Fibroblast of the conjunctiva (primary cell): ENCODE measurements around the gene ACP5.

Experiments used
- DNase-seq: peaks from one replicate; pipeline ENCODE4 v3.0.0-alpha.2; 2010; ENCODE audit warnings: low read depth

The ACP5 gene

DNA sequence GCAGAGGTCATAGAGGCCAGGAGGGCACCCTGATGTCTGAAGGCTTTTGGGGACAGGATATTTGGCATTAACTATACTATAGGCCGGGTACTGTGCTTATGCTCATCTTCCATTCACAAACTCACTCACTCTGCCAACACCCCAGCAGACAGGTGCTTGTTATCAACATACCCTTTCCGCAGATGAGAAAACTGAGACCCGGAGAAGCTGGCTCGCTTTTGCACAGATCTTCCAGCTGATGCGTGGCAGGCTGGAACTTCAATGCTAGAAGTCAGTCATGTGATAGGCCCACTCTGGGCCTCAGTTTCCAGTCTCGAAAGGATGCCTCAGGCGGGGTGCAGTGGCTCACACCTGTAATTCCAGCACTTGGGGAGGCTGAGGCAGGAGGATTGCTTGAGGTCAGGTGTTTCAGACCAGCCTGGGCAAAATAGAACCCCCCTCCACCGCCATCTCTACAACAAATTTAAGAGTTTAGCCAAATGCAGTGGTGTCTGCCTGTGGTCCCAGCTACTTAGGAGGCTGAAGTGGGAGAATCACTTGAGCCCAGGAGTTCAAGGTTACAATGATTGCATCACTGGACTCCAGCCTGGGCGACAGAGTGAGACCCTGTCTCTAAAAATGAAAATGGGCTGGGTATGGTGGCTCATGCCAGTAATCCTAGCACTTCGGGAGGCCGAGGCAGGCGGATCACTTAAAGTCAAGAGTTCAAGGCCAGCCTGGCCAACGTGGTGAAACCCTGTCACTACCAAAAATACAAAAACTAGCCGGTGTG is 29.3 kb downstream of the ACP5 start:
- no peak for DNase-seq

DNA sequence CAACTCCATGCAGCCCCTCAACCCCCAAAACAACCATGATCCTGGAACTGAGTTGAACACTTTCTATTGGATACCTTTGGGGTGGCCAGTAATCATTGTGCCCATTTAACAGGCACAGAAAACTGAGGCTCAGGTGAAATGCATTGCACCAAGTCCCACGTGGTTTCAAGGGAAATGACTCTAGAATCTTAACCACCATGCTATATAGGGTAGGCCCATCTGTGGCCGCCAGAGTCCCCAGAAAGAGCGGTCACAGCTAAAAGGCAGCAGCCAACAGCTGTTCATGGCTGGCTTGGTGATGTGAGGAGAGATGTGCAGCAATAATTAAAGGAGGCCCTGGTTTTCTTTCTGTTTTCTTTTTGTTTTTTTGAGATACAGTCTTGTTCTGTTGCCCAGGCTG is 36.2 kb downstream of the ACP5 start:
- no peak for DNase-seq

- DNase-seq: no peak
Measured at GRCh38 chr19:11540645-11541044, 36.8 kb downstream of the ACP5 start.

- DNase-seq: no peak
Measured at GRCh38 chr19:11539495-11540365, 37.7 kb downstream of the ACP5 start.

DNA sequence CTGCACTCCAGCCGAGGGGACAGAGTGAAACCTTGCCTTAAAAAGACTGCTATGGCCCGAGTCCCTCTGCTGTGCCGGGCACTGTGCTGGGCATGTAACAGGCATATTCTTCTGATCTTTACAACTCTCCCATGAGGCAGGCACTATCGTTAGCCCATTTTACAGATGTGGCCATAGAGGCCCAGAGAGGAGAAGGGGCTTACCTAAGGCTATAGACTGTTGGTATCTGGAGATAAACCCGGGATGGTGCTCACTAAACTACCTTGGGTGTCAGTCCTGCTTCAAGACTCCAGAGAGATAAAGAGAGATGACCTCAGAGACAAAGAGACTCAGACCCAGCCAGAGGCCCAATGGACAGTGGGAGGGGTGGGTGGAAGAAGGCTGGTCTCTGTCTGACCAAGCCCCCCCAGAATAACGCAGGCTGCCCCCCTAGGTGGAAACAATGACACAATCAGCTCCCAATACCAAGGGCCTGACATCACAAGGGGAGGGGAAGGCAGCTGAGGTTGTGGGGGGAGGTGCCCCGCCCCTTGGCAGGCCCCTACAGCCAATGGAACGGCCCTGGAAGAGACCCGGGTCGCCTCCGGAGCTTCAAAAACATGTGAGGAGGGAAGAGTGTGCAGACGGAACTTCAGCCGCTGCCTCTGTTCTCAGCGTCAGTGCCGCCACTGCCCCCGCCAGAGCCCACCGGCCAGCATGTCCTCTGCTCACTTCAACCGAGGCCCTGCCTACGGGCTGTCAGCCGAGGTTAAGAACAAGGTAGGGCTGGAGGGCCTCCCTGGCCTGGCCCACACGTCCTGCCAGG is 39.0 kb downstream of the ACP5 start, which contains the start of gene CNN1:
TSS of gene CNN1 (plus strand) at position 620 of the 805 bp plus-strand sequence. CDS start at position 697, 77 bp downstream.
- DNase-seq: peak; percentile 37

GRCh38 chr19:11535792-11536595 is 41.5 kb downstream of the ACP5 start:
- DNase-seq: peak; percentile 79

DNA sequence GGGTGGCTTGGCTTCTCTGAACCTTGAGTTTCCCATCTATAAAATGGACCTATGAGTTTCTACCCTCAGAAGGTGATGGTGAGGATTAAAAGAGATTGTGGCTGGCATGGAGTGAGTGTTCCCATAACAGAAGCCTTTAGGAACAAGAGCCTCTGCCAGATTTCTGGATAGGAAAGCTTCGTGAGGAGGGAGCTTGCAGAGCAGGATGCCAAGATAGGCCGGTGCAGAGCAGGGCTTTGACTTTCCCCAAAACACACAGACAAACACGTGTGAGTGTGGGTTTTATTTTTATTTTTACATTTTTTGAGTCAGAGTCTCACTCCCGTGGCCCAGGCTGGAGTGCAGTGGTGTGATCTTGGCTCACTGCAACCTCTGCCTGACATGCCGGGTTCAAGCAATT is 42.5 kb downstream of the ACP5 start:
- no peak for DNase-seq

- no peak for DNase-seq
Measured at GRCh38 chr19:11534538-11534937, 42.9 kb downstream of the ACP5 start.

DNA sequence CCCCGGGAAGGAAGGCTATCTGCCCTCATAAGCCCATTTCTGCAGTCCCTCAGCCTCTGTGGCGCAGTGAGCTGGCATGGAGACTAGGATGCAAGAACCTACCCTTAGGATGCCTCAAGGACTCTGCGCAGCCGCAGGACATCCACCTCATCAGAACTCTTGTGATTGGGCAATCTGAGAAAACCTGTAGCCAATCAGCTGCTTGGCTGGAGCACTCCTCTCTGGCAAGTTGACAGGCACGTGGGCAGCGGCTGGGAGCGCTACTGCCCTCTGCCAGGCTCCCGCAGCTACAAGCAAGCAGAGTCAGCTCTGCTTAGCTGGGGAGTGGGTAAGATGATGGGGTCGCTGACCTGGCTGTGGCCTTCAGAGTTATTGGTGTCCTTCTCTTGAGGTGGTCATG is 47.0 kb downstream of the ACP5 start:
- peak; percentile 77 for DNase-seq

DNA sequence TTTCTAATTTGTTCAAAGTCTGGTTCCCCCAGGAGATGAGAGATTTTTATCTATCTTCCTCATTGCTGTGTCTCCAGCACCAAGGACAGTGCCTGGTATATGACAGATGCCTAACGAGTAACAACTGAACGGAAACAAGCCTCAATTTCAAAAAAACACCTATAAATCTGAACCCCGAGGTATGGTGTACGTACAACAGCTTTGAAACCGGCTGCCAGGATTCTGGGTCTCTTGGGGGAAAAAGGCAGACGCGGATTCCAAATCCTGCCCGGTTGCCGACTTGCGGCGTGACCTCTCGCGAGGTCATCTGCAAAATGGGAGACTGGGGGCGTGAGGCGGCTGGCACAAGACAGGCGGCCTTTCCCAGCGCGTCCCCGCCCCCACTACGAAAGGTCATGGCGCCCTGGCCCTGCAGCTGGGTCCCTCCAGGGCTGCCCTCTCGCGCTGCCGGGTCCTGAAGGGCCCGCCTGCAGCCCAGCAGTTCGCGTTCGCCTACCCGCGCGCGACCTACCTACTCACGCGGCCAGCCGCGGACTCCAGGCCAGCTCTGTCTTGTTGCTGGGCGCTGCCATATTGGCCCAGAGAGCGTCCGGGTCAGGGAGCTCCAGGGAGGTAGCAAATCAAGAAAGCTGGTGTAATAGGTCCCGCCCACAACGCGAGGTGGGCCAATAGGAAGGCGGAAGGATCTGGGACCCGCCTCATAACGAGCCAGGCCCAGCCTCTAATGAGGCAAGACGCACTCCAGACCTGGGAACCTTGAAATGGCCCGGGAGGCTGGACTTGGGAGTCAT is 48.7 kb downstream of the ACP5 start, which contains the start of gene ECSIT:
TSS of gene ECSIT (minus strand) at position 584 of the 791 bp plus-strand sequence. CDS start 9,964 bp downstream, outside the sequence.
- peak; percentile 97 for DNase-seq
